ENCODE results near the gene AGAP2. TPM values are rescaled to one million over a fixed set of nuclear protein-coding genes. Genes with fewer than 3 reads are reported as not detected.

AGAP2 gene
- total and polyA plus RNA-seq, 2 of the 13 experiments (the other 11 are each of a cell fraction or from before 2014, with no cell fraction given) = 0.38 to 0.45 TPM

DNA sequence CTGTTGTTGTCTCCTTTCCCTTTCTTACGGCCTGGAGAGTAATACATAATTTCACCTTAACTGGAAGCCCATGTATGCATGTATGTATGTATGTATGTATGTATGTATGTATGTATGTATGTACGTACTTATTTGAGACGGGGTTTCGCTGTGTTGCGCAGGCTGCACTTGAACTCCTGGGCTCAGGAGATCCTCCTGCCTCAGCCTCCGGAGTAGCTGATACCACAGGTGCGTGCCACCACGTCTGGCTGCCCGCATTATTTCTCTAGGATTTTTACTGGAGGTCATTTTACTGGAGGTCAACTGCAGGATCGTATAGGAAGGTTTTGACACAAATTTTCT is 45.3 kb downstream of the AGAP2 start:
- no TSS peak for BruUV-seq (replicated peaks)
- POLR2A ChIA-PET = interaction anchor here (0.8 to 1.8 kb wide), 5 partner anchors 33 to 113 kb away, joined by 3 to 5 read pairs (median 3); partner anchors contain the start of genes CDK4 and DTX3
- 5% methylated on average over 10 of the region's 10 CpGs for WGBS (ENCODE audit: low lambda C conversion rate)
- FAIRE-seq (peak; percentile 15), ATAC-seq (peak; percentile 22), DNase-seq (ENCODE audit: low spot score) (no peak)
- in situ Hi-C loops (cut with HindIII; ENCODE audit: extremely low pct_ligation_motif_present, low pct_unique_long_range_greater_than_20kb) = no loop called here
- CTCF ChIA-PET (ENCODE audit: low intra/inter-chr PET ratio, low total read pairs) = interaction anchor here (1.6 to 2.0 kb wide), 2 partner anchors 61 to 110 kb away, joined by 6 read pairs; partner anchors contain the start of gene B4GALNT1
- H3K27me3 ChIP-seq (ENCODE audit: control insufficient read depth in 1 of 2, insufficient read depth in 2 of 2, low read length in 2 of 2) = no peaks in the 10 kb centered on the region
- H3K4me2 ChIP-seq (ENCODE audit: low read depth, low read length) = peak overlapping the region; percentile 75
- peak overlapping the region; percentile 25; the same call in 1 of the 2 replicates for H3K9ac ChIP-seq (ENCODE audit: insufficient read depth, low read depth, low read length)
- H3K4me3 ChIP-seq (replicated peaks in 1 of 3; ENCODE audit: insufficient read depth in 1 of 3, low read depth in 2 of 3, low read length in 3 of 3) = peak overlapping the region; percentile 29 to 53 (median 44); a peak in 5 of 6 replicates
- H3K4me1 ChIP-seq (ENCODE audit: insufficient read depth, low read length) = peaks cover 42% of the 10 kb centered on the region
- peaks cover 8 to 16% of the 10 kb centered on the region in 2 experiments; a peak in 4 of 5 replicates for H3K36me3 ChIP-seq (replicated peaks in 1 of 2; ENCODE audit: control insufficient read depth in 1 of 2, insufficient read depth in 2 of 2, low read length in 2 of 2)
- no peaks in the 10 kb centered on the region for H4K20me1 ChIP-seq (ENCODE audit: insufficient read depth, low read length)
- H3K9me3 ChIP-seq (ENCODE audit: low read length) = no peaks in the 10 kb centered on the region
- peak overlapping the region; percentile 66 for H2AFZ ChIP-seq (ENCODE audit: low read length)
- intact Hi-C loops (cut with micrococcal nuclease; ENCODE audit: unreplicated experiment) = loop anchor here (1.0 to 5.0 kb wide), 3 partner anchors 44 to 114 kb away; partner anchors contain the start of genes AGAP2 and B4GALNT1
- peaks cover 11% of the 10 kb centered on the region for H3K79me2 ChIP-seq (ENCODE audit: insufficient read depth, low read length)
- no peak overlapping the region for H3K27ac ChIP-seq (ENCODE audit: extremely low read length, insufficient read depth, low read length)
- TF ChIP-seq ISL2 (CRISPR knock-in tag; IDR thresholded peaks at IDR 0.05) (0 out of 2 replicates have a peak, but pooled peaks have one; percentile 16), EHMT2 (IDR thresholded peaks at IDR 0.05; ENCODE audit: borderline replicate concordance, low read depth, low read length) (no peak), FOXK2 (IDR thresholded peaks at IDR 0.05) (no peak), HOXD1 (CRISPR knock-in tag; IDR thresholded peaks at IDR 0.05) (no peak), ZNF746 (CRISPR knock-in tag; IDR thresholded peaks at IDR 0.05) (no peak), NCOA5 (CRISPR knock-in tag; IDR thresholded peaks at IDR 0.05) (no peak), NFYB (CRISPR knock-in tag; IDR thresholded peaks at IDR 0.05) (no peak), ZNF564 (CRISPR knock-in tag; IDR thresholded peaks at IDR 0.05) (no peak), NRL (CRISPR knock-in tag; IDR thresholded peaks at IDR 0.05; ENCODE audit: borderline replicate concordance) (no peak), NONO (IDR thresholded peaks at IDR 0.05) (no peak), NONO (CRISPR knock-in tag; conservative IDR thresholded peaks at IDR 0.05) (0 out of 2 replicates have a peak, but pooled peaks have one; percentile 4), ZSCAN12 (CRISPR knock-in tag; IDR thresholded peaks at IDR 0.05) (no peak), SRSF4 (IDR thresholded peaks at IDR 0.05; ENCODE audit: low read depth, low read length, poor library complexity, severe bottlenecking) (no peak), SIX4 (CRISPR knock-in tag; IDR thresholded peaks at IDR 0.05) (no peak), CHCHD3 (CRISPR knock-in tag; IDR thresholded peaks at IDR 0.05) (no peak), ZNF7 (CRISPR knock-in tag; IDR thresholded peaks at IDR 0.05) (peak; percentile 44; the same call in 1 of the 2 replicates), RFX1 (IDR thresholded peaks at IDR 0.05) (no peak), MBD4 (IDR thresholded peaks at IDR 0.05; ENCODE audit: borderline replicate concordance, low read length) (no peak), GLI4 (CRISPR knock-in tag; IDR thresholded peaks at IDR 0.05; ENCODE audit: borderline replicate concordance) (no peak)
- TF ChIP-seq, protein P1, sequence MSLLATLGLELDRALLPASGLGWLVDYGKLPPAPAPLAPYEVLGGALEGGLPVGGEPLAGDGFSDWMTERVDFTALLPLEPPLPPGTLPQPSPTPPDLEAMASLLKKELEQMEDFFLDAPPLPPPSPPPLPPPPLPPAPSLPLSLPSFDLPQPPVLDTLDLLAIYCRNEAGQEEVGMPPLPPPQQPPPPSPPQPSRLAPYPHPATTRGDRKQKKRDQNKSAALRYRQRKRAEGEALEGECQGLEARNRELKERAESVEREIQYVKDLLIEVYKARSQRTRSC (CRISPR knock-in tag; IDR thresholded peaks at IDR 0.05; ENCODE audit: low read depth) = no peak
- TF ChIP-seq, protein P2, sequence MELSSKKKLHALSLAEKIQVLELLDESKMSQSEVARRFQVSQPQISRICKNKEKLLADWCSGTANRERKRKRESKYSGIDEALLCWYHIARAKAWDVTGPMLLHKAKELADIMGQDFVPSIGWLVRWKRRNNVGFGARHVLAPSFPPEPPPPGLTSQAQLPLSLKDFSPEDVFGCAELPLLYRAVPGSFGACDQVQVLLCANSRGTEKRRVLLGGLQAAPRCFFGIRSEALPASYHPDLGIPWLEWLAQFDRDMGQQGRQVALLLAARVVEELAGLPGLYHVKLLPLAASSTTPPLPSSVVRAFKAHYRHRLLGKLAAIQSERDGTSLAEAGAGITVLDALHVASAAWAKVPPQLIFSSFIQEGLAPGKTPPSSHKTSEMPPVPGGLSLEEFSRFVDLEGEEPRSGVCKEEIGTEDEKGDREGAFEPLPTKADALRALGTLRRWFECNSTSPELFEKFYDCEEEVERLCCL (CRISPR knock-in tag; IDR thresholded peaks at IDR 0.05; ENCODE audit: borderline replicate concordance) = no peak
- TF ChIP-seq, protein P3, sequence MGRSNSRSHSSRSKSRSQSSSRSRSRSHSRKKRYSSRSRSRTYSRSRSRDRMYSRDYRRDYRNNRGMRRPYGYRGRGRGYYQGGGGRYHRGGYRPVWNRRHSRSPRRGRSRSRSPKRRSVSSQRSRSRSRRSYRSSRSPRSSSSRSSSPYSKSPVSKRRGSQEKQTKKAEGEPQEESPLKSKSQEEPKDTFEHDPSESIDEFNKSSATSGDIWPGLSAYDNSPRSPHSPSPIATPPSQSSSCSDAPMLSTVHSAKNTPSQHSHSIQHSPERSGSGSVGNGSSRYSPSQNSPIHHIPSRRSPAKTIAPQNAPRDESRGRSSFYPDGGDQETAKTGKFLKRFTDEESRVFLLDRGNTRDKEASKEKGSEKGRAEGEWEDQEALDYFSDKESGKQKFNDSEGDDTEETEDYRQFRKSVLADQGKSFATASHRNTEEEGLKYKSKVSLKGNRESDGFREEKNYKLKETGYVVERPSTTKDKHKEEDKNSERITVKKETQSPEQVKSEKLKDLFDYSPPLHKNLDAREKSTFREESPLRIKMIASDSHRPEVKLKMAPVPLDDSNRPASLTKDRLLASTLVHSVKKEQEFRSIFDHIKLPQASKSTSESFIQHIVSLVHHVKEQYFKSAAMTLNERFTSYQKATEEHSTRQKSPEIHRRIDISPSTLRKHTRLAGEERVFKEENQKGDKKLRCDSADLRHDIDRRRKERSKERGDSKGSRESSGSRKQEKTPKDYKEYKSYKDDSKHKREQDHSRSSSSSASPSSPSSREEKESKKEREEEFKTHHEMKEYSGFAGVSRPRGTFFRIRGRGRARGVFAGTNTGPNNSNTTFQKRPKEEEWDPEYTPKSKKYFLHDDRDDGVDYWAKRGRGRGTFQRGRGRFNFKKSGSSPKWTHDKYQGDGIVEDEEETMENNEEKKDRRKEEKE (IDR thresholded peaks at IDR 0.05) = no peak
